A549 (cell line): ENCODE results near the gene CSF3R. TPM values are rescaled to one million over a fixed set of nuclear protein-coding genes. Genes with fewer than 3 reads are reported as not detected.

Source experiments
- ATAC-seq, 2 experiments: fragments of 200-7000 bp in 1 of 2; fragments of >200 bp in 1 of 2; cut with Nextera tagmentation in 1 of 2; cut with Tn5 transposase in 1 of 2; 3 replicates each; pipeline versions ENCODE4 v1.8.0 to v1.9.1; 2018 to 2020; ENCODE audit warnings: mild to moderate bottlenecking in 1 of 2, moderate library complexity in 1 of 2
- CTCF ChIA-PET: fragments of 300-600 bp; sonication (Branson Sonifier 250); formaldehyde crosslinking; extraction: SDS; loops from one replicate; lab custom pipeline; 2021; ENCODE audit warnings: antibody characterized with exemption, inconsistent platforms; lab: Yijun Ruan, JAX
- POLR2A ChIA-PET: fragments of 350-600 bp; formaldehyde crosslinking; extraction: SDS; loops from one replicate; lab custom pipeline; 2021; ENCODE audit warnings: antibody characterized with exemption, inconsistent platforms; lab: Yijun Ruan, JAX
- DNase-seq, 2 experiments: peaks; one replicate each; pipeline versions ENCODE4 v3.0.0 to v3.0.0-alpha.2; 2011 to 2016; ENCODE audit warnings: low read depth in 1 of 2, low spot score in 1 of 2
- FAIRE-seq: peaks from 2 replicates; lab custom pipeline; 2011; peaks lifted over from hg19 to GRCh38; lab: Jason Lieb, UNC
- H3K27ac ChIP-seq, 2 experiments: fragments of >200 bp; sonication (Bioruptor Twin); formaldehyde crosslinking; 3 replicates each; pipeline ENCODE4 v1.5.1; 2016 to 2017
- H3K4me1 ChIP-seq: fragments of >200 bp; sonication (Bioruptor Twin); formaldehyde crosslinking; 3 replicates; pipeline ENCODE4 v1.6.1; 2016
- H3K4me2 ChIP-seq: fragments of >200 bp; sonication (Bioruptor Twin); formaldehyde crosslinking; 3 replicates; pipeline ENCODE4 v1.6.1; 2016
- H3K4me3 ChIP-seq: fragments of >200 bp; sonication (Bioruptor Twin); formaldehyde crosslinking; 3 replicates; pipeline ENCODE4 v1.5.1; 2016
- H3K9me3 ChIP-seq: fragments of >200 bp; sonication (Bioruptor Twin); formaldehyde crosslinking; 3 replicates; pipeline ENCODE4 v1.6.1; 2016
- BCL3 ChIP-seq: fragments of >200 bp; sonication (Bioruptor Twin); formaldehyde crosslinking; IDR thresholded peaks from 3 replicates; pipeline ENCODE4 v1.6.1; 2016
- BHLHE40 ChIP-seq: IDR thresholded peaks from 2 replicates; pipeline ENCODE4 v1.6.1; 2012; ENCODE audit warnings: low read depth, low read length, inconsistent platforms
- CBX8 ChIP-seq: fragments of 200-600 bp; sonication (generic); IDR thresholded peaks from 2 replicates; pipeline ENCODE4 v1.6.1; 2016
- CEBPB ChIP-seq, 2 experiments: fragments of >200 bp in 1 of 2; sonication (Bioruptor Twin) in 1 of 2; formaldehyde crosslinking in 1 of 2; IDR thresholded peaks; 2 replicates each; pipeline ENCODE4 v1.6.1; 2012 to 2016
- CHD4 ChIP-seq: fragments of 200-600 bp; sonication (generic); IDR thresholded peaks from 2 replicates; pipeline ENCODE4 v1.6.1; 2016; ENCODE audit warnings: antibody characterized with exemption, mild to moderate bottlenecking, borderline replicate concordance
- E2F6 ChIP-seq: IDR thresholded peaks from 2 replicates; pipeline ENCODE4 v1.6.1; 2012; ENCODE audit warnings: low read depth, borderline replicate concordance
- ELK1 ChIP-seq: fragments of 150-350 bp; IDR thresholded peaks from 2 replicates; pipeline ENCODE4 v1.6.1; 2014; ENCODE audit warnings: low read depth, mild to moderate bottlenecking, low read length
- EP300 ChIP-seq, 2 experiments: fragments of >200 bp; sonication (Bioruptor Twin); formaldehyde crosslinking; IDR thresholded peaks; 2 replicates in 1 of 2; 3 replicates in 1 of 2; pipeline ENCODE4 v1.6.1; 2016 to 2017
- HOXA7 ChIP-seq: fragments of 250-450 bp; sonication (Bioruptor Pico); IDR thresholded peaks from 2 replicates; pipeline ENCODE4 v1.5.0; 2020; ENCODE audit warnings: mild to moderate bottlenecking, moderate library complexity
- JUNB ChIP-seq: fragments of >200 bp; sonication (Bioruptor Twin); formaldehyde crosslinking; IDR thresholded peaks from 2 replicates; pipeline ENCODE4 v1.6.1; 2016
- KDM5A ChIP-seq: fragments of 200-600 bp; sonication (generic); IDR thresholded peaks from 2 replicates; pipeline ENCODE4 v1.6.1; 2016; ENCODE audit warnings: antibody characterized with exemption, mild to moderate bottlenecking
- MAFK ChIP-seq: fragments of 450-650 bp; IDR thresholded peaks from 2 replicates; pipeline ENCODE4 v1.6.1; 2014; ENCODE audit not compliant: partially characterized antibody
- MAZ ChIP-seq: fragments of 150-350 bp; IDR thresholded peaks from 2 replicates; pipeline ENCODE4 v1.6.1; 2014; ENCODE audit warnings: antibody characterized with exemption, low read depth, low read length, borderline replicate concordance
- NFE2L2 ChIP-seq: fragments of 150-350 bp; conservative IDR thresholded peaks from 2 replicates; pipeline ENCODE4 v1.6.1; 2014; ENCODE audit warnings: low read length
- PBX3 ChIP-seq: IDR thresholded peaks from 2 replicates; pipeline ENCODE4 v1.6.1; 2012
- PHF8 ChIP-seq: fragments of 200-600 bp; sonication (generic); IDR thresholded peaks from 2 replicates; pipeline ENCODE4 v1.6.1; 2016; ENCODE audit warnings: low read depth, mild to moderate bottlenecking, antibody characterized with exemption, moderate library complexity, borderline replicate concordance
- RFX5 ChIP-seq: fragments of 450-650 bp; IDR thresholded peaks from 2 replicates; pipeline ENCODE4 v1.7.1; 2014; ENCODE audit warnings: antibody characterized with exemption, mild to moderate bottlenecking, moderate library complexity
- RNF2 ChIP-seq: fragments of 200-600 bp; sonication (generic); IDR thresholded peaks from 2 replicates; pipeline ENCODE4 v1.6.1; 2016; ENCODE audit warnings: low read depth, mild to moderate bottlenecking, antibody characterized with exemption, moderate library complexity, borderline replicate concordance
- SMC3 ChIP-seq: fragments of >200 bp; sonication (Bioruptor Twin); formaldehyde crosslinking; IDR thresholded peaks from 3 replicates; pipeline ENCODE4 v1.6.1; 2018; ENCODE audit warnings: inconsistent platforms
- TP53 ChIP-seq: fragments of 250-450 bp; sonication (Bioruptor Pico); IDR thresholded peaks from 2 replicates; pipeline ENCODE4 v1.5.0; 2021; ENCODE audit warnings: mild to moderate bottlenecking, moderate library complexity
- ZNF302 ChIP-seq: fragments of 250-450 bp; sonication (Bioruptor Pico); IDR thresholded peaks from 2 replicates; pipeline ENCODE4 v1.9.0; 2021; ENCODE audit warnings: inconsistent platforms, mild to moderate bottlenecking, moderate library complexity
- ZSCAN20 ChIP-seq: fragments of 250-450 bp; sonication (Bioruptor Pico); IDR thresholded peaks from 2 replicates; pipeline ENCODE4 v1.8.0; 2022; ENCODE audit warnings: mild to moderate bottlenecking, moderate library complexity
- WGBS: methylation state at CpG from one replicate; pipeline ENCODE4 v1.1.6; 2017; ENCODE audit errors: missing lambda C conversion rate; 5-methylcytosine and 5-hydroxymethylcytosine counted together
- polyA plus RNA-seq, 4 experiments: library from polyadenylated mRNA; depleted of rRNA in 3 of 4; stranded (reverse); fragments of >200 nt; fragmentation: RNase III in 1 of 4; extraction: RNeasy Plus Mini Kit Qiagen cat#74134 plus additional on column Dnase treatment in 1 of 4; gene quantifications; 2 replicates in 3 of 4; 3 replicates in 1 of 4; pipeline ENCODE4 v1.2.3, GENCODE V29; 2011 to 2017

CSF3R gene
- polyA plus RNA-seq, 2 of the 4 experiments (the other 2 are of a cell fraction), result not detected

GRCh38 chr1:36472656-36473055 lies 10.1 kb downstream of the CSF3R start:
- no peaks in the 10 kb centered on the region for H3K9me3 ChIP-seq
- no peak; a peak in 1 of 6 replicates for ATAC-seq
- no peak for FAIRE-seq
- no peaks in the 10 kb centered on the region for H3K4me1 ChIP-seq
- DNase-seq, result no peak
- H3K4me2 ChIP-seq, result no peak overlapping the region
- H3K27ac ChIP-seq, result no peak overlapping the region
- 75% methylated on average over 6 of the region's 6 CpGs for WGBS
- H3K4me3 ChIP-seq, result no peak overlapping the region
- CTCF ChIA-PET, result no interaction called here
- POLR2A ChIA-PET, result interaction anchor here (0.6 kb wide), 1 partner anchor 131 kb away, joined by 3 read pairs; no protein-coding TSS in a partner anchor
- TF ChIP-seq NFE2L2 (no peak), TP53 (no peak), CEBPB (IDR thresholded peaks at IDR 0.05) (no peak), JUNB (no peak), EP300 (IDR thresholded peaks at IDR 0.05) (no peak), BHLHE40 (no peak), CBX8 (no peak), MAZ (no peak)

GRCh38 chr1:36471830-36472641 lies 10.7 kb downstream of the CSF3R start:
- Histone ChIP-seq H3K27ac (no peak overlapping the region), H3K4me2 (no peak overlapping the region), H3K4me1 (no peaks in the 10 kb centered on the region), H3K4me3 (no peak overlapping the region), H3K9me3 (no peaks in the 10 kb centered on the region)
- no peak for TF ChIP-seq ELK1
- no peak for TF ChIP-seq CHD4
- TF ChIP-seq PHF8, result no peak
- TF ChIP-seq SMC3, result no peak
- no peak for TF ChIP-seq RNF2
- no peak for TF ChIP-seq HOXA7 (CRISPR knock-in tag)
- TF ChIP-seq EP300 (IDR thresholded peaks at IDR 0.05), result no peak
- no peak for TF ChIP-seq ZNF302 (CRISPR knock-in tag)
- TF ChIP-seq BCL3, result no peak
- no peak for TF ChIP-seq RFX5
- no peak for TF ChIP-seq E2F6
- no peak for TF ChIP-seq PBX3
- no peak for TF ChIP-seq ZSCAN20 (CRISPR knock-in tag)
- no peak for TF ChIP-seq MAFK
- TF ChIP-seq KDM5A, result no peak
- TF ChIP-seq JUNB, result no peak
- POLR2A ChIA-PET, result interaction anchor here (0.6 kb wide), 1 partner anchor 130 kb away, joined by 3 read pairs; no protein-coding TSS in a partner anchor
- peak; percentile 39 to 51; a peak in 4 of 6 replicates for ATAC-seq
- 74% methylated on average over 14 of the region's 22 CpGs for WGBS
- CTCF ChIA-PET, result no interaction called here
- FAIRE-seq, result no peak
- no peak for DNase-seq
